HEK293 (cell line): ENCODE data around the gene MDFIC.

ENCODE experiments used
- CTCF ChIA-PET: fragments of 350-600 bp; formaldehyde crosslinking; extraction: SDS; loops from one replicate; lab custom pipeline; 2021; ENCODE audit warnings: antibody characterized with exemption; lab: Yijun Ruan, JAX
- POLR2A ChIA-PET: fragments of 300-600 bp; formaldehyde crosslinking; extraction: SDS; loops from one replicate; lab custom pipeline; 2020; ENCODE audit warnings: antibody characterized with exemption, inconsistent platforms; lab: Yijun Ruan, JAX
- H3K27ac ChIP-seq: fragments of 200-500 bp; sonication (Bioruptor generic); 2 replicates; pipeline ENCODE4 v1.5.1; 2014; ENCODE audit warnings: low read depth, low read length, control low read depth, inconsistent platforms; ENCODE audit errors: extremely low read depth
- H3K36me3 ChIP-seq, 2 experiments: fragments of 200-500 bp in 1 of 2; sonication (Bioruptor generic) in 1 of 2; 1 replicate in 1 of 2; 2 replicates in 1 of 2; pipeline ENCODE4 v1.5.1; 2014 to 2017; ENCODE audit warnings: inconsistent platforms in 2 of 2, low read length in 2 of 2; ENCODE audit not compliant: control insufficient read depth in 2 of 2, insufficient read depth in 1 of 2
- H3K4me1 ChIP-seq: fragments of 200-500 bp; sonication (Bioruptor generic); 2 replicates; pipeline ENCODE4 v1.5.1; 2014; ENCODE audit warnings: mild to moderate bottlenecking, low read length, inconsistent platforms; ENCODE audit not compliant: control insufficient read depth, insufficient read depth
- H3K4me3 ChIP-seq: 2 replicates; pipeline ENCODE4 v1.5.1; 2011; ENCODE audit warnings: low read depth, mild to moderate bottlenecking, control low read depth, low read length, moderate library complexity
- H3K9me3 ChIP-seq: fragments of 200-500 bp; sonication (Bioruptor generic); 2 replicates; pipeline ENCODE4 v1.5.1; 2014; ENCODE audit warnings: low read depth, low read length, inconsistent platforms; ENCODE audit not compliant: control insufficient read depth, insufficient read depth
- GLIS2 ChIP-seq: fragments of 450-650 bp; formaldehyde crosslinking; IDR thresholded peaks from 2 replicates; pipeline ENCODE4 v1.5.1; 2016; ENCODE audit warnings: missing biosample characterization, missing genetic modification characterization
- KLF1 ChIP-seq: fragments of 450-650 bp; formaldehyde crosslinking; IDR thresholded peaks from 2 replicates; pipeline ENCODE4 v1.5.1; 2016; ENCODE audit warnings: missing biosample characterization, missing genetic modification characterization
- SCRT1 ChIP-seq: fragments of 450-650 bp; formaldehyde crosslinking; IDR thresholded peaks from 2 replicates; pipeline ENCODE4 v1.5.1; 2016; ENCODE audit warnings: missing biosample characterization, missing genetic modification characterization, borderline replicate concordance
- ZNF202 ChIP-seq: fragments of 450-650 bp; formaldehyde crosslinking; IDR thresholded peaks from 2 replicates; pipeline ENCODE4 v1.5.1; 2016; ENCODE audit warnings: missing biosample characterization, missing genetic modification characterization, borderline replicate concordance
- ZNF274 ChIP-seq, 2 experiments: fragments of 200-500 bp in 1 of 2; fragments of 450-650 bp in 1 of 2; sonication (Bioruptor generic) in 1 of 2; formaldehyde crosslinking in 1 of 2; IDR thresholded peaks; 2 replicates each; pipeline versions ENCODE4 v1.5.1 to v1.6.1; 2014 to 2016; ENCODE audit warnings: borderline replicate concordance in 1 of 2, inconsistent platforms in 1 of 2, low read length in 1 of 2, missing biosample characterization in 1 of 2, missing genetic modification characterization in 1 of 2
- ZNF292 ChIP-seq: fragments of 450-650 bp; formaldehyde crosslinking; IDR thresholded peaks from 2 replicates; pipeline ENCODE4 v1.5.1; 2016; ENCODE audit warnings: low read depth, missing biosample characterization, missing genetic modification characterization, borderline replicate concordance
- ZNF335 ChIP-seq: fragments of 450-650 bp; formaldehyde crosslinking; conservative IDR thresholded peaks from 2 replicates; pipeline ENCODE4 v1.5.1; 2016; ENCODE audit warnings: missing biosample characterization, missing genetic modification characterization
- ZNF37A ChIP-seq: fragments of 450-650 bp; IDR thresholded peaks from 2 replicates; pipeline ENCODE4 v1.5.1; 2018; ENCODE audit warnings: missing biosample characterization, missing genetic modification characterization
- ZNF48 ChIP-seq: fragments of 450-650 bp; formaldehyde crosslinking; IDR thresholded peaks from 2 replicates; pipeline ENCODE4 v1.5.1; 2016; ENCODE audit warnings: missing biosample characterization, missing genetic modification characterization
- ZNF501 ChIP-seq: fragments of 450-650 bp; formaldehyde crosslinking; IDR thresholded peaks from 2 replicates; pipeline ENCODE4 v1.5.1; 2016; ENCODE audit warnings: missing biosample characterization, missing genetic modification characterization
- ZNF677 ChIP-seq: fragments of 450-650 bp; IDR thresholded peaks from 2 replicates; pipeline ENCODE4 v1.5.0; 2018; ENCODE audit warnings: missing biosample characterization, mild to moderate bottlenecking, missing genetic modification characterization, moderate library complexity
- ZNF701 ChIP-seq: fragments of 450-650 bp; formaldehyde crosslinking; IDR thresholded peaks from 2 replicates; pipeline ENCODE4 v1.5.1; 2016; ENCODE audit warnings: missing biosample characterization, missing genetic modification characterization
- TF ChIP-seq, protein P1 (sequence below): fragments of 450-650 bp; formaldehyde crosslinking; IDR thresholded peaks from 2 replicates; pipeline ENCODE4 v1.5.1; 2016; ENCODE audit warnings: missing biosample characterization, missing genetic modification characterization
- TF ChIP-seq, protein P2 (sequence below): fragments of 450-650 bp; formaldehyde crosslinking; IDR thresholded peaks from 2 replicates; pipeline ENCODE4 v1.5.1; 2016; ENCODE audit warnings: missing biosample characterization, missing genetic modification characterization
- TF ChIP-seq, protein P3 (sequence below): fragments of 450-650 bp; formaldehyde crosslinking; IDR thresholded peaks from 2 replicates; pipeline ENCODE4 v1.5.1; 2016; ENCODE audit warnings: missing biosample characterization, missing genetic modification characterization
- TF ChIP-seq, protein P4 (sequence below): fragments of 450-650 bp; IDR thresholded peaks from 2 replicates; pipeline ENCODE4 v1.5.1; 2018; ENCODE audit warnings: missing biosample characterization, mild to moderate bottlenecking, missing genetic modification characterization
- TF ChIP-seq, protein P5 (sequence below): fragments of 450-650 bp; formaldehyde crosslinking; IDR thresholded peaks from 2 replicates; pipeline ENCODE4 v1.5.1; 2016; ENCODE audit warnings: missing biosample characterization, missing genetic modification characterization
- TF ChIP-seq, protein P6 (sequence below): fragments of 450-650 bp; formaldehyde crosslinking; IDR thresholded peaks from 2 replicates; pipeline ENCODE4 v1.5.1; 2016; ENCODE audit warnings: missing biosample characterization, missing genetic modification characterization, borderline replicate concordance
- TF ChIP-seq, protein P7 (sequence below): fragments of 450-650 bp; formaldehyde crosslinking; IDR thresholded peaks from 2 replicates; pipeline ENCODE4 v1.5.1; 2017; ENCODE audit warnings: missing biosample characterization, missing genetic modification characterization

The MDFIC gene

DNA sequence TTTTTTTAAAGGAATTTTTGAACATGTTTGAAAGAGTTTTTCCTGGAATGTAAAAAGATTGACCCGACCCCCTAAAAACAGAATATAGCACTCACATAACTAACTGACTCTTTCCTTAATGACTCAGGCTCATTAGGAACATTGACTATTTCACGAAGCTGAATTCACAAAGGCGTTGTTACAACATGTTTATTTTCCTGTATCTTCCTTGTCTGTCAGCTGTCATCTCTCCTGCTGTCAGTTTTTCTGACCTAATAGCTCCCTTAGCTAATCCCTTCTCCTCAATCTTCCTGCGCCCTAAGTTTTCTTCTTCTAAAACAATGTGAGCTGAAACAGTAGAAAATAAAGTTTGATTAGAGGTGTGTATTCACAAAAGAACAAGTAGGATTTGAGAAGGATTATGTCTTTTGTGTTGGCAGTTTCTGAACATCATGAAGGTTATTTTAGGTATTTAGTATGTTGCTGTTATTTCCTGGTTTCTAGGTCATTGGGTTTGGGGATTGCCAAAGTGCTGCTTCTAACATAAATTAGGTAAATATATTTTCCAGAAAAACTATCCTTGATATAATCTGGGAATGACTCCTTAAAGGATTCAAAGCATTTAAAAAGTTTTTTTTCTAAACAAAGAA, 4.6 kb upstream of the MDFIC start (continued):
- TF ChIP-seq ZNF274 (IDR thresholded peaks at IDR 0.05; ENCODE audit: low read length) (no peak), ZNF274 (tag by site-specific recombination; IDR thresholded peaks at IDR 0.05; ENCODE audit: borderline replicate concordance) (no peak)

DNA sequence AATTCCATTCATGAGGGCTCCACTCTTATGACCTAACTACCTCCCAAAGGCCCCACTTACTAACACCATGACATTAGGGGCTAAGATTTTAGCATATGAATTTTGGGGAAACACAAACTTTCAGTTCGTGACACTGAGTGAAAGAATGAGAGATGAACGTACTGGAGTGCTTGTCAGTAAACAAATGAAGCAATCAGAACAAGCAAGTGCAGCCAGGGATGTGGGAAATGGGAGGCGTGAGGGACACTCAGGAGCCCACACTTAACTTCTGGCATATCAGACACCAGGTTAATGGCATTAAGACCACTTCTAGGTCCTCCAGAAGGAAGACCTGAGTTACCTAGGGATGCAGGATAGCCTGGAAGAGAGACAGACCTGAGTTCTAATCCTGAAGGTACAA, 2.3 kb upstream of the MDFIC start:
- ChIA-PET CTCF (interaction anchor here (1.0 kb wide), 1 partner anchor 889 kb away, joined by 3 read pairs; no protein-coding TSS in a partner anchor), POLR2A (no interaction called here)

DNA sequence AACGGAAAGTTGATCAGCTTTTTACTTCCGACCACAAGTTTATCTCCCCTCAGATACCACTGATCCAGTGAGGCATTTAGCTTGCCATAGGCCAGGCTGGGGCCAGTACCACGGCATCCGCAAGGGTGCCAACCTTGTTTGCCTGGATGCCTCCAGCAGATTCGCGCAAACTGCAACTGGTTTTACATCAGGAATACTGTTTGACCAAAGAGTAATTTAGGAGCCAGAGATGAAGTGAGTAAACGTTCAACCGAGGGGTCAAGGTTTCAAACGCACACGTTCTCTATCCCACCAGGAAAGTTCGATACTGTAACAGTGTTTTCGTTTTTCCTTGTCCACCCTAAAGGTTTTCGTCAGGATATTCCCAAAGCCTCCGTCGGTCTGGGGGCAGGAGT, 266 bp upstream of the MDFIC start:
- no peaks in the 10 kb centered on the region; a peak in 1 of 3 replicates for H3K36me3 ChIP-seq
- peak overlapping the region; percentile 86 for H3K27ac ChIP-seq
- H3K4me3 ChIP-seq, result no peak overlapping the region; the same call in 1 of the 2 replicates
- peaks cover 4% of the 10 kb centered on the region; the same call in 1 of the 2 replicates for H3K4me1 ChIP-seq
- H3K9me3 ChIP-seq, result no peaks in the 10 kb centered on the region
- ChIA-PET POLR2A (no interaction called here), CTCF (no interaction called here)
- TF ChIP-seq ZNF335, result no peak
- TF ChIP-seq ZNF48 (tag by site-specific recombination), result no peak
- TF ChIP-seq, protein P1, sequence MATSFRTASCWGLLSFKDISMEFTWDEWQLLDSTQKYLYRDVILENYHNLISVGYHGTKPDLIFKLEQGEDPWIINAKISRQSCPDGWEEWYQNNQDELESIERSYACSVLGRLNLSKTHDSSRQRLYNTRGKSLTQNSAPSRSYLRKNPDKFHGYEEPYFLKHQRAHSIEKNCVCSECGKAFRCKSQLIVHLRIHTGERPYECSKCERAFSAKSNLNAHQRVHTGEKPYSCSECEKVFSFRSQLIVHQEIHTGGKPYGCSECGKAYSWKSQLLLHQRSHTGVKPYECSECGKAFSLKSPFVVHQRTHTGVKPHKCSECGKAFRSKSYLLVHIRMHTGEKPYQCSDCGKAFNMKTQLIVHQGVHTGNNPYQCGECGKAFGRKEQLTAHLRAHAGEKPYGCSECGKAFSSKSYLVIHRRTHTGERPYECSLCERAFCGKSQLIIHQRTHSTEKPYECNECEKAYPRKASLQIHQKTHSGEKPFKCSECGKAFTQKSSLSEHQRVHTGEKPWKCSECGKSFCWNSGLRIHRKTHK (tag by site-specific recombination), result no peak
- TF ChIP-seq, protein P2, sequence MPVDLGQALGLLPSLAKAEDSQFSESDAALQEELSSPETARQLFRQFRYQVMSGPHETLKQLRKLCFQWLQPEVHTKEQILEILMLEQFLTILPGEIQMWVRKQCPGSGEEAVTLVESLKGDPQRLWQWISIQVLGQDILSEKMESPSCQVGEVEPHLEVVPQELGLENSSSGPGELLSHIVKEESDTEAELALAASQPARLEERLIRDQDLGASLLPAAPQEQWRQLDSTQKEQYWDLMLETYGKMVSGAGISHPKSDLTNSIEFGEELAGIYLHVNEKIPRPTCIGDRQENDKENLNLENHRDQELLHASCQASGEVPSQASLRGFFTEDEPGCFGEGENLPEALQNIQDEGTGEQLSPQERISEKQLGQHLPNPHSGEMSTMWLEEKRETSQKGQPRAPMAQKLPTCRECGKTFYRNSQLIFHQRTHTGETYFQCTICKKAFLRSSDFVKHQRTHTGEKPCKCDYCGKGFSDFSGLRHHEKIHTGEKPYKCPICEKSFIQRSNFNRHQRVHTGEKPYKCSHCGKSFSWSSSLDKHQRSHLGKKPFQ (tag by site-specific recombination), result no peak
- TF ChIP-seq, protein P3, sequence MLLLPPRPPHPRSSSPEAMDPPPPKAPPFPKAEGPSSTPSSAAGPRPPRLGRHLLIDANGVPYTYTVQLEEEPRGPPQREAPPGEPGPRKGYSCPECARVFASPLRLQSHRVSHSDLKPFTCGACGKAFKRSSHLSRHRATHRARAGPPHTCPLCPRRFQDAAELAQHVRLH (tag by site-specific recombination), result no peak
- TF ChIP-seq, protein P4, sequence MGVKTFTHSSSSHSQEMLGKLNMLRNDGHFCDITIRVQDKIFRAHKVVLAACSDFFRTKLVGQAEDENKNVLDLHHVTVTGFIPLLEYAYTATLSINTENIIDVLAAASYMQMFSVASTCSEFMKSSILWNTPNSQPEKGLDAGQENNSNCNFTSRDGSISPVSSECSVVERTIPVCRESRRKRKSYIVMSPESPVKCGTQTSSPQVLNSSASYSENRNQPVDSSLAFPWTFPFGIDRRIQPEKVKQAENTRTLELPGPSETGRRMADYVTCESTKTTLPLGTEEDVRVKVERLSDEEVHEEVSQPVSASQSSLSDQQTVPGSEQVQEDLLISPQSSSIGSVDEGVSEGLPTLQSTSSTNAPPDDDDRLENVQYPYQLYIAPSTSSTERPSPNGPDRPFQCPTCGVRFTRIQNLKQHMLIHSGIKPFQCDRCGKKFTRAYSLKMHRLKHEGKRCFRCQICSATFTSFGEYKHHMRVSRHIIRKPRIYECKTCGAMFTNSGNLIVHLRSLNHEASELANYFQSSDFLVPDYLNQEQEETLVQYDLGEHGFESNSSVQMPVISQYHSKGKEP (tag by site-specific recombination), result no peak
- TF ChIP-seq ZNF701, result no peak
- TF ChIP-seq SCRT1 (tag by site-specific recombination), result no peak
- no peak for TF ChIP-seq ZNF677
- TF ChIP-seq ZNF501 (tag by site-specific recombination), result no peak
- no peak for TF ChIP-seq ZNF292 (tag by site-specific recombination)
- no peak for TF ChIP-seq ZNF202 (tag by site-specific recombination)
- TF ChIP-seq GLIS2, result no peak
- TF ChIP-seq KLF1 (tag by site-specific recombination), result no peak
- no peak for TF ChIP-seq ZNF37A (tag by site-specific recombination)
- TF ChIP-seq, protein P5, sequence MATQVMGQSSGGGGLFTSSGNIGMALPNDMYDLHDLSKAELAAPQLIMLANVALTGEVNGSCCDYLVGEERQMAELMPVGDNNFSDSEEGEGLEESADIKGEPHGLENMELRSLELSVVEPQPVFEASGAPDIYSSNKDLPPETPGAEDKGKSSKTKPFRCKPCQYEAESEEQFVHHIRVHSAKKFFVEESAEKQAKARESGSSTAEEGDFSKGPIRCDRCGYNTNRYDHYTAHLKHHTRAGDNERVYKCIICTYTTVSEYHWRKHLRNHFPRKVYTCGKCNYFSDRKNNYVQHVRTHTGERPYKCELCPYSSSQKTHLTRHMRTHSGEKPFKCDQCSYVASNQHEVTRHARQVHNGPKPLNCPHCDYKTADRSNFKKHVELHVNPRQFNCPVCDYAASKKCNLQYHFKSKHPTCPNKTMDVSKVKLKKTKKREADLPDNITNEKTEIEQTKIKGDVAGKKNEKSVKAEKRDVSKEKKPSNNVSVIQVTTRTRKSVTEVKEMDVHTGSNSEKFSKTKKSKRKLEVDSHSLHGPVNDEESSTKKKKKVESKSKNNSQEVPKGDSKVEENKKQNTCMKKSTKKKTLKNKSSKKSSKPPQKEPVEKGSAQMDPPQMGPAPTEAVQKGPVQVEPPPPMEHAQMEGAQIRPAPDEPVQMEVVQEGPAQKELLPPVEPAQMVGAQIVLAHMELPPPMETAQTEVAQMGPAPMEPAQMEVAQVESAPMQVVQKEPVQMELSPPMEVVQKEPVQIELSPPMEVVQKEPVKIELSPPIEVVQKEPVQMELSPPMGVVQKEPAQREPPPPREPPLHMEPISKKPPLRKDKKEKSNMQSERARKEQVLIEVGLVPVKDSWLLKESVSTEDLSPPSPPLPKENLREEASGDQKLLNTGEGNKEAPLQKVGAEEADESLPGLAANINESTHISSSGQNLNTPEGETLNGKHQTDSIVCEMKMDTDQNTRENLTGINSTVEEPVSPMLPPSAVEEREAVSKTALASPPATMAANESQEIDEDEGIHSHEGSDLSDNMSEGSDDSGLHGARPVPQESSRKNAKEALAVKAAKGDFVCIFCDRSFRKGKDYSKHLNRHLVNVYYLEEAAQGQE, result no peak

More for the DNA sequence above, 2.3 kb upstream of the MDFIC start:
- no peak overlapping the region for H3K27ac ChIP-seq
- no peaks in the 10 kb centered on the region for H3K36me3 ChIP-seq
- no peaks in the 10 kb centered on the region for H3K9me3 ChIP-seq
- TF ChIP-seq, protein P6, sequence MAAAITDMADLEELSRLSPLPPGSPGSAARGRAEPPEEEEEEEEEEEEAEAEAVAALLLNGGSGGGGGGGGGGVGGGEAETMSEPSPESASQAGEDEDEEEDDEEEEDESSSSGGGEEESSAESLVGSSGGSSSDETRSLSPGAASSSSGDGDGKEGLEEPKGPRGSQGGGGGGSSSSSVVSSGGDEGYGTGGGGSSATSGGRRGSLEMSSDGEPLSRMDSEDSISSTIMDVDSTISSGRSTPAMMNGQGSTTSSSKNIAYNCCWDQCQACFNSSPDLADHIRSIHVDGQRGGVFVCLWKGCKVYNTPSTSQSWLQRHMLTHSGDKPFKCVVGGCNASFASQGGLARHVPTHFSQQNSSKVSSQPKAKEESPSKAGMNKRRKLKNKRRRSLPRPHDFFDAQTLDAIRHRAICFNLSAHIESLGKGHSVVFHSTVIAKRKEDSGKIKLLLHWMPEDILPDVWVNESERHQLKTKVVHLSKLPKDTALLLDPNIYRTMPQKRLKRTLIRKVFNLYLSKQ (tag by site-specific recombination), result no peak
- TF ChIP-seq, protein P7, sequence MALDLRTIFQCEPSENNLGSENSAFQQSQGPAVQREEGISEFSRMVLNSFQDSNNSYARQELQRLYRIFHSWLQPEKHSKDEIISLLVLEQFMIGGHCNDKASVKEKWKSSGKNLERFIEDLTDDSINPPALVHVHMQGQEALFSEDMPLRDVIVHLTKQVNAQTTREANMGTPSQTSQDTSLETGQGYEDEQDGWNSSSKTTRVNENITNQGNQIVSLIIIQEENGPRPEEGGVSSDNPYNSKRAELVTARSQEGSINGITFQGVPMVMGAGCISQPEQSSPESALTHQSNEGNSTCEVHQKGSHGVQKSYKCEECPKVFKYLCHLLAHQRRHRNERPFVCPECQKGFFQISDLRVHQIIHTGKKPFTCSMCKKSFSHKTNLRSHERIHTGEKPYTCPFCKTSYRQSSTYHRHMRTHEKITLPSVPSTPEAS (tag by site-specific recombination), result no peak
- H3K4me3 ChIP-seq, result no peak overlapping the region
- H3K4me1 ChIP-seq, result peaks cover 4% of the 10 kb centered on the region; the same call in 1 of the 2 replicates
